NCI-H748 (cell line): ENCODE data around the gene OGG1.

ENCODE experiments used
- DNase-seq: peaks from one replicate; lab custom pipeline; 2025; ENCODE audit not compliant: unreplicated experiment; lab: John Stamatoyannopoulos, UW

OGG1 gene

GRCh38 chr3:9727041-9727595, 22.6 kb upstream of the OGG1 start:
- DNase-seq, result peak; percentile 67

GRCh38 chr3:9727743-9728142, 22.0 kb upstream of the OGG1 start:
- DNase-seq, result no peak

DNA sequence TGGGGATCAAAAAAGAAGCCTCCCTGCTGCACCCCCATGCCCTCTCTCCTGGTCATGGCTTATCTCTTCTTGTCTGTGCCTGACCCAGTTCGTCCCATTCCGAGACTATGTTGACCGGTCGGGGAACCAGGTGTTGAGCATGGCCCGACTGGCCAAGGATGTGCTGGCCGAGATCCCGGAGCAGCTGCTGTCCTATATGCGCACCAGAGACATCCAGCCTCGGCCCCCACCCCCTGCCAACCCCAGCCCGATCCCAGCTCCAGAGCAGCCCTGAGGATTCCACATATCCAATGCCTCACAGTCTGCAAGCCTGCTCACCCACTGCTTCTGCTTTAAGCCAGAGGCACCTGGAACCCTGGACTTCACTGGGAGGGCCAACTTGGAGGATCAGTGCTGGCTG, 20.3 kb upstream of the OGG1 start:
- no peak for DNase-seq

- peak; percentile 80 for DNase-seq
Observed at GRCh38 chr3:9730657-9731205, 19.0 kb upstream of the OGG1 start.

DNA sequence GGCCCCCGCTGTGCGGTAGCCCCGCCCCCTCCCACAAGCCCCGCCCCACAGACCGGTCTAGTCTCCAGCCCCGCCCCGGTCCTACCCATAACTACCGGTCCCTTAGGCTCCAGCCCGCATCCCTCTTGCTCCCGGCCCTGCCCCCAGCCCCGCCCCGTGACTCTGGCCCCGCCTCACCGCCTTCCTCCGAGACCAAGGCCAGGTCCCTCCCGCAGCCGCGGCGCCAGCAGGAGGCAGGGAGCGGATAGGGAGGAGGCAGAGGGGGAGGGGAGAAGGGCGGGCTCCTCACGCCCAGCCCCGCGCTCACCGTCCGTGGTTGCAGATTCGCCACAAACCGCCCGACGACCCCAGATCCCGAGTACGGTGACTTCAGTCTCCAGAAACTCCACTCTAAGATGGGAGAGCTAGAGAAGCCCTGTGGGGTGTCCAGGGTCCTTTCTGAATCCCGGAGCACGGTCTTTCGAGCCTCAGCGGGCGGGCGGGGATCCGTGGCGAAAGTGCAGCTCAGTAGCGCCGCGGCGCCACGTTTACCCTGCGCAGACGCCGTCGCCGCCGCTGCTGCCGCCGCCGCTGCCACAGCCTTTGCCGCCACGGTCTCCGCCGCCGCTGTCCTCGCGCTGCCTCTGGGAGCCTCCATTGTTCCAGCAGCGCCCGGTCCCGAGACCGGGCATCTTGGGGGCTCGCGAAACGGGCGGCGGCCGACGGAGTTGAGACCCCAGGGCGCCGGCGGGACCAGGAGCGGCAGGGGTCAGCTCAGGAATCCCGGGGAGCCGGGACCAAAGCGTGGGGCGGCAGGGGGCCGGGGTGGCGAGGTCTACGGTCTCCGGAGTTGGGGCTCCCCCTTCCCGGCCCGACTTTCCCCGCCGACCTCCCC, 18.3 kb upstream of the OGG1 start, which contains the start of gene BRPF1:
Gene BRPF1 (plus strand): TSS at position 530 of the 874 bp plus-strand sequence. CDS start 2,406 bp downstream, outside the sequence.
- peak; percentile 97 for DNase-seq

- DNase-seq, result peak; percentile 20
Observed at GRCh38 chr3:9732080-9732739, 17.5 kb upstream of the OGG1 start.

DNA sequence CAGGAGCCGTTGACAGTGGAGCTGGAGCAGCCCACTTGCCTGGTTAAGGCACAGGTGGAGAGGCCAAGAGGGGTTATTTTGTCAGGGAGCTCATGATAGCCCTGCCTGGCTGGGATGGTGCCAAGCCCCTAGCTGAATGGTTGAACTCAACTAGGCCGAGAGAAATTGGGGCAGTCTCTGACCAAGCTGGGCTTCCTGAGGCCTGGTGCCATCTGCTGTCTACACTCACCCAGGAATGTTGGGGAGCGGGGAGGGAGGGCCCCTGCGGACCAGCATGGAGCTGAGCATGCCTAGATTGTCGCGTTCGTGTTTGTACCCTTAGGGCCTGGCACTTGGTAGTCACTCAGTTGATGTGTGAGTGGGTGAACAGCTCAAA, 17.0 kb upstream of the OGG1 start:
- no peak for DNase-seq

DNA sequence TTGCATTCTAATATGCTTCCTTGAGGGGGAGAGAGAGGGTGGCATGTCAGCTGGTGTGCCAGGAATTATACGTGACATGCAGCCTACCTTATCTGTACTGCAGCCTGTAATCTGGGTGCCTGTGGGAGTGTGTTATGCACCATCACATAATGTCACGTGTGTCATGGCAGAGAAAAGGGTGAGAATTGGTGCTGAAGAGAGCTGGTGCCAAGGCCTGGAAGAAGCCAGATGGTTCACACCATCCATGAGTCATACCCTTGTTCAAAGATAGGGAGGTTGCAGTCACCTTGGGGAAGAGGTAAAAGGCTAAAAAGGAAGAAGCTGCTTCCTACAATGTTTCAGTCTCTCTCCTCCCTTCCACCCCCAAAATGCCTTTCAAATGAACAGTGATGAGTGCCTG, 12.9 kb upstream of the OGG1 start:
- no peak for DNase-seq

DNA sequence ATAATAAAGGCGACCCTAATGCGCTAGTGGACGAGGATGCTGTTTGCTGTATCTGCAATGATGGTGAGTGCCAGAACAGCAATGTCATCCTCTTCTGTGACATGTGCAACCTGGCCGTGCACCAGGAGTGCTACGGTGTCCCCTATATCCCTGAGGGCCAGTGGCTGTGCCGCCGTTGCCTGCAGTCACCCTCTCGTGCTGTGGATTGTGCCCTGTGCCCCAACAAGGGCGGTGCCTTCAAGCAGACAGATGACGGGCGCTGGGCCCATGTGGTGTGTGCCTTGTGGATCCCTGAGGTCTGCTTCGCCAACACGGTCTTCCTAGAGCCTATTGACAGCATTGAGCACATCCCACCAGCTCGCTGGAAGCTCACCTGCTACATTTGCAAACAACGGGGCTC, 10.6 kb upstream of the OGG1 start:
- DNase-seq, result no peak

DNA sequence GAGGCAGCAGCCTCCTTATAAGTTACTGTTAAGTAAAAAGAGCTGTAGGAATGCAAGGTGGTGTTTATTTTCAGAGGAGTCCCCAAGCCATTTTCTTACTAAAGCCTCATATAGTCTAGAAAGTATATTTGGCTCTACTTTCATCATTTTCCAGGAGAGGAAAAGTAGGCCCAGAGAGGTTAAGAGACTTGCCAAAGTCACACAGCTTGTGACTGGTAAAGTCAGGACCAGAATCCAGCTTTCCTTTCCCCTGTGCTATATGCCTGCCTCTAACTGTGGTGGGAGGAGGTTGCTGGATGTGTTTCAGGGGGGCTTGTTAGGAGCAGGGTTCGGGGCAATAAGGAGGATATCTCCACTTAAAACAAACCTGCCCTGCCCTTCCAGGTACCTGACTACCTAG, 7.2 kb upstream of the OGG1 start:
- DNase-seq, result no peak

GRCh38 chr3:9743548-9743947, 6.2 kb upstream of the OGG1 start:
- no peak for DNase-seq

GRCh38 chr3:9744162-9744561, 5.6 kb upstream of the OGG1 start:
- DNase-seq, result no peak

DNA sequence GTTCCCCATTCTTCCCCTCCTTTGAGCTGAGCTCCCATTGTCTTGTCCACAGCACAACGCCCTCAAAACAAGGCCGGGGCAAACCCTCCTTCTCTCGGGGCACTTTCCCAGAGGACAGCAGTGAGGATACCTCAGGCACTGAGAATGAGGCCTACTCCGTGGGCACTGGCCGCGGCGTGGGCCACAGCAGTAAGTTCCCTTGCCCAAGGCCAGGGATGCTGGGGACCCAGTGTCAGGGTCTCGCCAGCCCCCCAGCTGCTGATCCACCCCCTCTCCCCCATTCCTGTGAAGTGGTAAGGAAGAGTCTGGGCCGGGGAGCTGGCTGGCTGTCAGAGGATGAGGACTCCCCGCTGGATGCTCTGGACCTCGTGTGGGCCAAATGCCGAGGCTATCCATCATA, 4.2 kb upstream of the OGG1 start:
- no peak for DNase-seq

DNA sequence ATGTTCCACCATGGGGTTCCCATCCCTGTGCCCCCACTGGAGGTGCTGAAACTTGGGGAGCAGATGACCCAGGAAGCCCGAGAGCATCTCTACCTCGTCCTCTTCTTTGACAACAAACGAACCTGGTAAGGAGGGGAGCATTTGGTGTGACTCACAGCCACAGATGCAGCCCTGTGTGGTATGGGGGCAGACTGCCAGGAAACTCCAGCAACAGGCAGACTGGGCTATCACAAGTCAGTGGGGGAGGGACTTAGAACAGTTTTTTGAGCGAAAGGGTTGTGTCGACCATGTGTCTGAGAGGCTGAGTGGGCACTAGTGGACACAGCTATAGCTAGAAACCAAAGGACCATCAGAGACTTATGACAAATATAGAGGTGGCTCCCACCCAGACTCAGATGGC, 3.4 kb upstream of the OGG1 start:
- no peak for DNase-seq

DNA sequence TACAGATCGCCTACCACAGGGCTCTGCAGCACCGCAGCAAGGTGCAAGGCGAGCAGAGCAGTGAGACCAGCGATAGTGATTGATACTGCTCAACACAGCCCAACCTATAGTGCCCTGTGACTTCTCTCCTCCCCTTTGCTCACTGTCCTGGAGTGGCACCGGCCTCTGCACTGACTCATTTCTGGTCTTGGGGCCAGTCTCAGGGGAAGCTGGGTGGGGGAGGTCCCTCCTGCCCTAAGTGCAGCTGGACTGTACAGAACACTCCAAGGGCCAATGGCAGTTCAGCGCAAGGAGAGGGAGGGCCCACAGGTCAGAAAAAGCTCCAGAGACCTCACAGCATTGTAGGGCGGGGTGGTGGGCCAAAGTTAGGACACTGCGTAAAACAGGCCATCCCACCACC, 2.5 kb upstream of the OGG1 start:
- DNase-seq, result no peak

- no peak for DNase-seq
Observed at GRCh38 chr3:9748031-9748430, 1.7 kb upstream of the OGG1 start.

GRCh38 chr3:9749296-9749644, 482 bp upstream of the OGG1 start:
- no peak for DNase-seq

DNA sequence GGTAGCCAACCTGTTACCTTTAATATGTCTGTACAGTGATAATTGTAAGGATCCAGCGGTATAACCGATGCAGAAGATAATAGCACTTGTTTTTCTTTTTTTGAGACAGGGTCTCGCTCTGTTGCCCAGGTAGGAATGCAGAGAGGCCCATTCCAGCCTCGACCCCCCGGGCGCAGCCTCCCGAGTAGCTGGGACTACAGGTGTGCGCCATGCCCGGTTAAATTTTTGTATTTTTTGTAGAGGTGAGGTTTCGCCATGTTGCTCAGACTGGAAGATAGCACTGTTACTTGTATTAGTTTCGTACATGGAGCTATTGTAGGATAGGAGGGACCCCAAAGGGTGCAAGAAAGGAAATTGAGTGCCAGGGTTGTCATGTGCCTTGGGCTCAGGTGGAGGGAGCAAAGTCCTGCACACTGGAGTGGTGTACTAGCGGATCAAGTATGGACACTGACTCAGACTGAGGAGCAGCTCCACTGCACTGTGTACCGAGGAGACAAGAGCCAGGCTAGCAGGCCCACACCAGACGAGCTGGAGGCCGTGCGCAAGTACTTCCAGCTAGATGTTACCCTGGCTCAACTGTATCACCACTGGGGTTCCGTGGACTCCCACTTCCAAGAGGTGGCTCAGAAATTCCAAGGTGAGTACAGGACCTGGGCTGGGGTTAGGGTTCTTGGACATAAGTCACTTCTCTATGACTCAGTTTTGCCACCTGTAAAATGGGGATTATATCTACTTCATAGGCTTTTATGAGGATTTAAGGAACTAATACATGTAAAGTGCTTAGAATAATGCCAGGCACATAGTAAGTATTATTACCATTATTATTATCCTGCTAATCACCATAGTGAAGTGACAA, 1.0 kb downstream of the OGG1 start:
- no peak for DNase-seq

DNA sequence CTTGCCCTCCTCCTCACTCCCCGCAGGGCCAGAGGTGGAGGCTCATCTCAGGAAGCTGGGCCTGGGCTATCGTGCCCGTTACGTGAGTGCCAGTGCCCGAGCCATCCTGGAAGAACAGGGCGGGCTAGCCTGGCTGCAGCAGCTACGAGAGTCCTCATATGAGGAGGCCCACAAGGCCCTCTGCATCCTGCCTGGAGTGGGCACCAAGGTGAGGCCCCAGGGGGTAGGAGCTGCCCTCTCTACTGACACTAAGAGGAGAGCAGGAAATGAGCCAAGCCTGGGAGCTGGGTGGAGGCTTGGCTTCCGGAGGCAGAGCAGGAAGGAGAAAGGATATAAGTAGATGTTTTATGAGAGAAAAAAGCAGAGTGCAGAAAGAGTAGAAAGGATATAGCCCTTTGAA, 4.9 kb downstream of the OGG1 start:
- no peak for DNase-seq

- DNase-seq, result no peak
Observed at GRCh38 chr3:9757427-9757826, 7.7 kb downstream of the OGG1 start.
